ENCODE results near the gene CDC14A. TPM values are rescaled to one million over a fixed set of nuclear protein-coding genes. Genes with fewer than 3 reads are reported as not detected.
A peak's percentile ranks its signal among the peaks of the same experiment; 100 is the strongest.

Gene CDC14A
- total RNA-seq, 1 experiment from 2014 or later, result 6.8 TPM

DNA sequence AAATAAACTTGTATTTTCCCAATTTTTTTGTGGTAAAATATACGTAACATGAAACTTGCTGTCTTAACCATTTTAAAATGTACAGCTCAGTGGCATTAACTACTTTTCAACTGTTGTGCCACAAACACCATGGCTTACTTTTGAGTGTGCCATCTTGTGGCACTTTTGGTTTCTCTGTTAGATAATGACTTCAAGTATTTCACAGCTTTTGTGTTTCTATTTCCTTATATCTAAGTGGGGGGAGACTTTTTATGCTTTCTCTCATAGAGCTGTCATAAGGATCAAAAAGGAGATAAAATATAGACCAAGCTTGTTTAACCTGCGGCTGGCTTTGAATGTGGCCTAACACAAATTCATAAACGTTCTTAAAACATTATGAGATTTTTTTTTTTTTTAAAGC is 44.3 kb downstream of the CDC14A start:
- H3K27ac ChIP-seq (ENCODE audit: low read depth, low read length, poor library complexity, severe bottlenecking), result no peak overlapping the region
- H3K4me3 ChIP-seq (ENCODE audit: low read depth, low read length, poor library complexity, severe bottlenecking), result no peak overlapping the region
- no peaks in the 10 kb centered on the region for H3K27me3 ChIP-seq (replicated peaks; ENCODE audit: insufficient read depth, low read depth, low read length, poor library complexity)
- TF ChIP-seq EZH2 (IDR thresholded peaks at IDR 0.05; ENCODE audit: borderline replicate concordance, low read depth, low read length, poor library complexity, severe bottlenecking), result no peak
- TF ChIP-seq, protein P1, sequence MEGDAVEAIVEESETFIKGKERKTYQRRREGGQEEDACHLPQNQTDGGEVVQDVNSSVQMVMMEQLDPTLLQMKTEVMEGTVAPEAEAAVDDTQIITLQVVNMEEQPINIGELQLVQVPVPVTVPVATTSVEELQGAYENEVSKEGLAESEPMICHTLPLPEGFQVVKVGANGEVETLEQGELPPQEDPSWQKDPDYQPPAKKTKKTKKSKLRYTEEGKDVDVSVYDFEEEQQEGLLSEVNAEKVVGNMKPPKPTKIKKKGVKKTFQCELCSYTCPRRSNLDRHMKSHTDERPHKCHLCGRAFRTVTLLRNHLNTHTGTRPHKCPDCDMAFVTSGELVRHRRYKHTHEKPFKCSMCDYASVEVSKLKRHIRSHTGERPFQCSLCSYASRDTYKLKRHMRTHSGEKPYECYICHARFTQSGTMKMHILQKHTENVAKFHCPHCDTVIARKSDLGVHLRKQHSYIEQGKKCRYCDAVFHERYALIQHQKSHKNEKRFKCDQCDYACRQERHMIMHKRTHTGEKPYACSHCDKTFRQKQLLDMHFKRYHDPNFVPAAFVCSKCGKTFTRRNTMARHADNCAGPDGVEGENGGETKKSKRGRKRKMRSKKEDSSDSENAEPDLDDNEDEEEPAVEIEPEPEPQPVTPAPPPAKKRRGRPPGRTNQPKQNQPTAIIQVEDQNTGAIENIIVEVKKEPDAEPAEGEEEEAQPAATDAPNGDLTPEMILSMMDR (conservative IDR thresholded peaks at IDR 0.05; ENCODE audit: low read depth, low read length), result peak; percentile 18; the same call in 1 of the 2 replicates
- H3K36me3 ChIP-seq (ENCODE audit: insufficient read depth, low read length, poor library complexity, severe bottlenecking), result no peaks in the 10 kb centered on the region
- intact Hi-C loops (cut with micrococcal nuclease; ENCODE audit: unreplicated experiment), result no loop called here
- no peaks in the 10 kb centered on the region for H3K9me3 ChIP-seq (ENCODE audit: low read depth, low read length, poor library complexity, severe bottlenecking)
- CTCF ChIA-PET, result no interaction called here
- BruUV-seq (replicated peaks), result no TSS peak
- POLR2A ChIA-PET (ENCODE audit: low non-redundant PET), result no interaction called here
- peaks cover 13% of the 10 kb centered on the region for H3K4me1 ChIP-seq (ENCODE audit: insufficient read depth, low read length, poor library complexity, severe bottlenecking)
- DNase-seq (ENCODE audit: low spot score), result no peak

GRCh38 chr1:100397681-100398080 is 45.4 kb downstream of the CDC14A start:
- no peak overlapping the region for H3K4me3 ChIP-seq (ENCODE audit: low read depth, low read length, poor library complexity, severe bottlenecking)
- peaks cover 13% of the 10 kb centered on the region for H3K4me1 ChIP-seq (ENCODE audit: insufficient read depth, low read length, poor library complexity, severe bottlenecking)
- ChIA-PET POLR2A (ENCODE audit: low non-redundant PET) (interaction anchor here (0.6 kb wide), 1 partner anchor 9 kb away, joined by 3 read pairs; no protein-coding TSS in a partner anchor), CTCF (no interaction called here)
- BruUV-seq (replicated peaks), result no TSS peak
- TF ChIP-seq, protein P1 (conservative IDR thresholded peaks at IDR 0.05; ENCODE audit: low read depth, low read length), result no peak
- no peak for TF ChIP-seq EZH2 (IDR thresholded peaks at IDR 0.05; ENCODE audit: borderline replicate concordance, low read depth, low read length, poor library complexity, severe bottlenecking)
- no peak for DNase-seq (ENCODE audit: low spot score)
- no peak overlapping the region for H3K27ac ChIP-seq (ENCODE audit: low read depth, low read length, poor library complexity, severe bottlenecking)
- no peaks in the 10 kb centered on the region for H3K36me3 ChIP-seq (ENCODE audit: insufficient read depth, low read length, poor library complexity, severe bottlenecking)
- H3K27me3 ChIP-seq (replicated peaks; ENCODE audit: insufficient read depth, low read depth, low read length, poor library complexity), result no peaks in the 10 kb centered on the region
- H3K9me3 ChIP-seq (ENCODE audit: low read depth, low read length, poor library complexity, severe bottlenecking), result no peaks in the 10 kb centered on the region
- intact Hi-C loops (cut with micrococcal nuclease; ENCODE audit: unreplicated experiment), result no loop called here

DNA sequence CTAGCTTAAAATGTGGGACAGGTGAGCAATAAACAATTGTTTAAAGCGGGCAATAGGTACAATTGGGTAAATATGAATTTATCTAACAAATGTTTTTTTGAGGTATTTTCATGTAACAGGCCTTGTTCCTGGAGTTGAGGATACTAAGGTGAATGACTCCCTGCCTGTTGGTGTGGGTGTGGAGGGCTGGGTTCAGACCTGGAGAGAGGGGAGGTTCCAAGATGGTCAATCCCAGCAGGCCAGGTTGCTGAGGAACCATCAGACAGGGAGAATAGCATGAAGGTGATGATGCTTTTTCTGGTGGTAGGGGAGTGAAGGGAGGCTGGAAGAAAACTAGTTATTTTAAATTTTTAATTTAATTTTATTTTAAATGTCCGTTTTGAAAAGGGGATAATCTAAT is 46.3 kb downstream of the CDC14A start:
- ChIA-PET CTCF (no interaction called here), POLR2A (ENCODE audit: low non-redundant PET) (no interaction called here)
- no peaks in the 10 kb centered on the region for H3K36me3 ChIP-seq (ENCODE audit: insufficient read depth, low read length, poor library complexity, severe bottlenecking)

More for the DNA sequence above, 46.3 kb downstream of the CDC14A start:
- Histone ChIP-seq H3K4me1 (ENCODE audit: insufficient read depth, low read length, poor library complexity, severe bottlenecking) (peaks cover 13% of the 10 kb centered on the region), H3K4me3 (ENCODE audit: low read depth, low read length, poor library complexity, severe bottlenecking) (no peak overlapping the region), H3K9me3 (ENCODE audit: low read depth, low read length, poor library complexity, severe bottlenecking) (no peaks in the 10 kb centered on the region), H3K27ac (ENCODE audit: low read depth, low read length, poor library complexity, severe bottlenecking) (no peak overlapping the region), H3K27me3 (replicated peaks; ENCODE audit: insufficient read depth, low read depth, low read length, poor library complexity) (no peaks in the 10 kb centered on the region)
- DNase-seq (ENCODE audit: low spot score), result no peak
- BruUV-seq (replicated peaks), result no TSS peak
- intact Hi-C loops (cut with micrococcal nuclease; ENCODE audit: unreplicated experiment), result no loop called here
- no peak for TF ChIP-seq EZH2 (IDR thresholded peaks at IDR 0.05; ENCODE audit: borderline replicate concordance, low read depth, low read length, poor library complexity, severe bottlenecking)
- TF ChIP-seq, protein P1 (conservative IDR thresholded peaks at IDR 0.05; ENCODE audit: low read depth, low read length), result no peak
